ENCODE data around the gene SCT. TPM values are rescaled to one million over a fixed set of nuclear protein-coding genes. Genes with fewer than 3 reads are reported as not detected.

SCT gene
- total and polyA plus RNA-seq, 4 donors, result not detected

DNA sequence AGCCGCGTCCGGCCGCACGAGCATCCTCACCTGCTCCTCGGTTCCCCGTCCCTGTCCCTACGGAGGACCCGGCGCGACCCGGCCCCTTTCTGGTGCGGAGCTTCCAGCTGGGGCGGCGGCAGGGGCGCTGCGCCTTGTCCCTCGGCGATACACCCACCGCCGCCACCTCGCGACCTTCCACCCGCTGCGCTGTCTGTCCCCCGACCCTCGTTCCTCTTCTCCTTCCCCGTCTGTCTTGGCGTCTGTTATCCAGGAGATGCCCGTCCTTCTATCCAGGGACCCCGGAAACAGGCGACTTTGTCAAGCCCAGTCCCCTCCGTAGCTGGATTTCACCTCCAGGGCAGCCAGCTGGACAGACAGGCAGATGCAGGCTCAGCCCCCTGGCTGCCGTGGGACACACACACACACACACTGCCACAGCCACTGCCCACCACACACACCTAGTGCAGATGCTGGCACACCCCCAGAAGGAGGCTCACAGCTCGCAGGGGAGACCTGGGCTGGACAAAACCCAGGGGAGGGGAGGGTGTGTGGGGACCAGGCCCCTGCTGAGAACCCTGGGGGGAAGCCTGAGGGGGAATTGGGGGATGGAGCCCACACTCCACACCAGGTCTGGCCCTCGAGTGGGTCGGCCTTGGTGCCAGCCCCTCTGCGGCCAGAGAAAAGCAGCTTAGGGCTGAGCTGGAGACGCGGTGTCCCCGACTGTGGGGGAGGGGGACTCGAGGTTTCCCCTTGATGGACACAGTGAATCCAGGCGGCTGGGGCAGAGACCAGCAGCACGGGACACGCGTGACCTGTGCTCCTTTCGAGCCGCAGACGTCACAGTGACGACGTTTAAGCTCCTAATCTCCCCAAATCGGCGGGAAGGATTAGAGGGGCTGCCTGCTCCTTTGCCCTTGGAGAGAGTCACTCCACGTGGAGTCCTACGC lies 10.9 kb upstream of the SCT start:
- Histone ChIP-seq H3K9ac (ENCODE audit: insufficient read depth in 1 of 2, low read length in 2 of 2) (no peak overlapping the region), H3K9me3 (ENCODE audit: control insufficient read depth in 4 of 4, insufficient read depth in 3 of 4, low read length in 3 of 4) (peaks cover 0 to 2% (median 0%) of the 10 kb centered on the region in 4 donors), H3K4me1 (ENCODE audit: control insufficient read depth in 5 of 5, insufficient read depth in 5 of 5, low read length in 5 of 5) (peaks cover 0 to 15% (median 3%) of the 10 kb centered on the region in 5 donors), H3K36me3 (ENCODE audit: control insufficient read depth in 4 of 4, insufficient read depth in 4 of 4, low read length in 4 of 4) (peaks cover 0 to 7% (median 5%) of the 10 kb centered on the region in 4 donors), H3K4me3 (no peak overlapping the region), H3K27ac (ENCODE audit: low read depth in 1 of 2, low read length in 1 of 2) (no peak overlapping the region), H3K27me3 (ENCODE audit: control insufficient read depth in 3 of 3, insufficient read depth in 3 of 3, low read length in 2 of 3) (peaks cover 0 to 44% (median 18%) of the 10 kb centered on the region in 3 donors)
- no peak for TF ChIP-seq CTCF (IDR thresholded peaks at IDR 0.05; ENCODE audit: control extremely low read depth, extremely low read depth)
- ATAC-seq (ENCODE audit: insufficient read depth, low FRiP score), result no peak
- no peak for DNase-seq
- 26 to 38% methylated on average over 55 of the region's 55 CpGs for WGBS, 2 donors

DNA sequence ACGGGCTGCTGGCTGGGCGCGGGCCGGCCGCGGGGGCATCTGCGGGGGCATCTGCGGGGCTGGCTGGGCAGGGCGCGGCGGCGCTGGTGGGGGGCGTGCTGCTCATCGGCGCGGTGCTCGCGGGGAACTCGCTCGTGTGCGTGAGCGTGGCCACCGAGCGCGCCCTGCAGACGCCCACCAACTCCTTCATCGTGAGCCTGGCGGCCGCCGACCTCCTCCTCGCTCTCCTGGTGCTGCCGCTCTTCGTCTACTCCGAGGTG lies 10.3 kb upstream of the SCT start:
- peaks cover 0 to 2% (median 0%) of the 10 kb centered on the region in 4 donors for H3K9me3 ChIP-seq (ENCODE audit: control insufficient read depth in 4 of 4, insufficient read depth in 3 of 4, low read length in 3 of 4)
- WGBS, 2 donors, result 2 to 4% methylated on average over 24 to 34 of the region's 34 CpGs
- no peak for TF ChIP-seq CTCF (IDR thresholded peaks at IDR 0.05; ENCODE audit: control extremely low read depth, extremely low read depth)
- DNase-seq (no peak), ATAC-seq (ENCODE audit: insufficient read depth, low FRiP score) (no peak)
- peaks cover 0 to 7% (median 4%) of the 10 kb centered on the region in 4 donors for H3K36me3 ChIP-seq (ENCODE audit: control insufficient read depth in 4 of 4, insufficient read depth in 4 of 4, low read length in 4 of 4)
- H3K27ac ChIP-seq (ENCODE audit: low read depth in 1 of 2, low read length in 1 of 2), result no peak overlapping the region
- H3K4me1 ChIP-seq (ENCODE audit: control insufficient read depth in 5 of 5, insufficient read depth in 5 of 5, low read length in 5 of 5), result peaks cover 0 to 15% (median 3%) of the 10 kb centered on the region in 5 donors
- H3K9ac ChIP-seq (ENCODE audit: insufficient read depth in 1 of 2, low read length in 2 of 2), result no peak overlapping the region
- no peak overlapping the region for H3K4me3 ChIP-seq
- peaks cover 0 to 44% (median 18%) of the 10 kb centered on the region in 3 donors for H3K27me3 ChIP-seq (ENCODE audit: control insufficient read depth in 3 of 3, insufficient read depth in 3 of 3, low read length in 2 of 3)

- DNase-seq, result peak in 1 of 3 donors; percentile 17
- Histone ChIP-seq H3K4me1 (ENCODE audit: control insufficient read depth in 5 of 5, insufficient read depth in 5 of 5, low read length in 5 of 5) (peaks cover 0 to 15% (median 3%) of the 10 kb centered on the region in 5 donors), H3K27ac (ENCODE audit: low read depth in 1 of 2, low read length in 1 of 2) (no peak within 1 kb of the TSS), H3K9me3 (ENCODE audit: control insufficient read depth in 4 of 4, insufficient read depth in 3 of 4, low read length in 3 of 4) (peaks cover 0 to 2% (median 0%) of the 10 kb centered on the region in 4 donors), H3K9ac (ENCODE audit: insufficient read depth in 1 of 2, low read length in 2 of 2) (no peak within 1 kb of the TSS), H3K4me3 (no peak within 1 kb of the TSS), H3K36me3 (ENCODE audit: control insufficient read depth in 4 of 4, insufficient read depth in 4 of 4, low read length in 4 of 4) (peaks cover 0 to 2% (median under 1%) of the 10 kb centered on the region in 4 donors), H3K27me3 (ENCODE audit: control insufficient read depth in 3 of 3, insufficient read depth in 3 of 3, low read length in 2 of 3) (peaks cover 0 to 44% (median 18%) of the 10 kb centered on the region in 3 donors)
- no peak for TF ChIP-seq CTCF (IDR thresholded peaks at IDR 0.05; ENCODE audit: control extremely low read depth, extremely low read depth)
- 16 to 17% methylated on average over 79 to 100 of the region's 100 CpGs for WGBS, 2 donors
- no peak for ATAC-seq (ENCODE audit: insufficient read depth, low FRiP score)
These were observed 9.7 kb upstream of the SCT start, which contains the start of gene DRD4 for GRCh38 chr11:636511-637332. DRD4 (plus strand) TSS chr11:637269; CDS start chr11:637305, 36 bp downstream.
